ENCODE measurements around the gene ALAS1. TPM values are rescaled to one million over a fixed set of nuclear protein-coding genes. Genes with fewer than 3 reads are reported as not detected.

ALAS1 gene
- total and polyA plus RNA-seq, 9 of the 15 experiments (the other 6 are each of a cell fraction or from before 2014, with no cell fraction given): 21.4 to 49.5 (median 34.4) TPM

DNA sequence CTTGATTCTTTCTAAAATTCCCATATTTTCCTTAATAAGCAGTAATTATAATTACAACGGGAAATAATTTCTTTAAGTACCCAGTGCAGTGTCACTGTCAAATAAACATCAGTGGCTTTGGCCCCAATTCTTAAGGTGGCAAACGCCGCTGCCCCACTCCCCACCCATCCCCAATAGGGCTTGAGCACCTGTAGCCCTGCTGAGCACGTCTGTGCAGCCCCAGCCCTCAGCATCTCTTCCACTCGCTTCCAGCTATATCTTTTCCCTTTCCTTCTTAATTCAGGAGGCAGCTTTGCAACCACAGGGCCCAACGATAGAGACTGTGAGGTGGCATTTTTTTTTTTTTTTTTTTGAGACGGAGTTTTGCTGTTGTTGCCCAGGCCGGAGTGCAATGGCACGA, 56.6 kb downstream of the ALAS1 start:
- POLR2A ChIA-PET: interaction anchor here (0.6 to 1.6 kb wide), 3 partner anchors 9 to 211 kb away, joined by 3 to 6 read pairs (median 4); partner anchors contain the start of gene PPM1M
- WGBS (ENCODE audit: insufficient coverage, low coverage, missing lambda C conversion rate): 80% methylated on average over 5 of the region's 9 CpGs

More for the DNA sequence above, 56.6 kb downstream of the ALAS1 start:
- in situ Hi-C loops (cut with MboI): no loop called here
- DNase-seq (ENCODE audit: extremely low read depth in 1 of 4, low spot score in 3 of 4) (no peak), FAIRE-seq (no peak), ATAC-seq (no peak)
- H2AFZ ChIP-seq (ENCODE audit: low read depth, low read length): no peak overlapping the region
- TF ChIP-seq HOXB6 (CRISPR knock-in tag; IDR thresholded peaks at IDR 0.05; ENCODE audit: borderline replicate concordance): no peak
- TF ChIP-seq POLR2G (IDR thresholded peaks at IDR 0.05; ENCODE audit: low read depth, low read length): 0 out of 2 replicates have a peak, but pooled peaks have one; percentile 31
- no peak for TF ChIP-seq CXXC5 (CRISPR knock-in tag; IDR thresholded peaks at IDR 0.05)
- TF ChIP-seq ZNF23 (CRISPR knock-in tag; IDR thresholded peaks at IDR 0.05): no peak
- TF ChIP-seq, protein P1, sequence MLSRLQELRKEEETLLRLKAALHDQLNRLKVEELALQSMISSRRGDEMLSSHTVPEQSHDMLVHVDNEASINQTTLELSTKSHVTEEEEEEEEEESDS (CRISPR knock-in tag; IDR thresholded peaks at IDR 0.05): no peak
- no peak for TF ChIP-seq NFE2 (IDR thresholded peaks at IDR 0.05; ENCODE audit: low read depth)
- TF ChIP-seq SAFB (IDR thresholded peaks at IDR 0.05; ENCODE audit: borderline replicate concordance, low read depth, low read length): no peak
- no peak for TF ChIP-seq PHF8 (IDR thresholded peaks at IDR 0.05; ENCODE audit: borderline replicate concordance, low read length)
- peak; percentile 23; the same call in 1 of the 2 replicates for TF ChIP-seq SUPT5H (IDR thresholded peaks at IDR 0.05)
- no peak for TF ChIP-seq ZNF77 (CRISPR knock-in tag; IDR thresholded peaks at IDR 0.05)
- no peak for TF ChIP-seq NFATC3 (IDR thresholded peaks at IDR 0.05)
- no peak for TF ChIP-seq ZNF780A (CRISPR knock-in tag; IDR thresholded peaks at IDR 0.05)
- TF ChIP-seq ILK (tag; IDR thresholded peaks at IDR 0.05; ENCODE audit: borderline replicate concordance, low read depth): no peak
- TF ChIP-seq ZNF507 (tag; conservative IDR thresholded peaks at IDR 0.05): no peak
- TF ChIP-seq, protein P2, sequence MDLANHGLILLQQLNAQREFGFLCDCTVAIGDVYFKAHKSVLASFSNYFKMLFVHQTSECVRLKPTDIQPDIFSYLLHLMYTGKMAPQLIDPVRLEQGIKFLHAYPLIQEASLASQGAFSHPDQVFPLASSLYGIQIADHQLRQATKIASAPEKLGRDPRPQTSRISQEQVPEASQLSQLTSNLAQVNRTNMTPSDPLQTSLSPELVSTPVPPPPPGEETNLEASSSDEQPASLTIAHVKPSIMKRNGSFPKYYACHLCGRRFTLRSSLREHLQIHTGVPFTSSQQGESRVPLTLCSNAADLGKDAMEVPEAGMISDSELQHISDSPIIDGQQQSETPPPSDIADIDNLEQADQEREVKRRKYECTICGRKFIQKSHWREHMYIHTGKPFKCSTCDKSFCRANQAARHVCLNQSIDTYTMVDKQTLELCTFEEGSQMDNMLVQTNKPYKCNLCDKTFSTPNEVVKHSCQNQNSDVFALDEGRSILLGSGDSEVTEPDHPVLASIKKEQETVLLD (IDR thresholded peaks at IDR 0.05): no peak
- TF ChIP-seq MTA1 (IDR thresholded peaks at IDR 0.05; ENCODE audit: borderline replicate concordance): no peak
- H3K27me3 ChIP-seq (ENCODE audit: control insufficient read depth in 2 of 2, insufficient read depth in 2 of 2, low read length in 2 of 2): no peaks in the 10 kb centered on the region
- no TSS peak for BruUV-seq (replicated peaks)
- H3K9me1 ChIP-seq (ENCODE audit: control insufficient read depth, insufficient read depth, low read length): no peaks in the 10 kb centered on the region
- no peak overlapping the region for H3K4me2 ChIP-seq (ENCODE audit: insufficient read depth, low read length)
- intact Hi-C loops (cut with micrococcal nuclease): no loop called here
- H3K79me2 ChIP-seq (ENCODE audit: control insufficient read depth, insufficient read depth, low read length): no peaks in the 10 kb centered on the region; the same call in 2 of the 3 replicates
- no peaks in the 10 kb centered on the region for H3K9me3 ChIP-seq (replicated peaks; ENCODE audit: control insufficient read depth, insufficient read depth, low read depth, low read length)
- no peak overlapping the region for H3K9ac ChIP-seq (ENCODE audit: insufficient read depth in 1 of 2, low read depth in 2 of 2, low read length in 2 of 2)
- peaks cover 84% of the 10 kb centered on the region for H3K36me3 ChIP-seq (ENCODE audit: control insufficient read depth, insufficient read depth, low read length)
- no peaks in the 10 kb centered on the region for H4K20me1 ChIP-seq (replicated peaks; ENCODE audit: control insufficient read depth, insufficient read depth, low read length)
- no peak overlapping the region for H3K4me3 ChIP-seq
- peaks cover 0 to 18% of the 10 kb centered on the region in 2 experiments; a peak in 4 of 5 replicates for H3K4me1 ChIP-seq (replicated peaks in 1 of 2; ENCODE audit: control insufficient read depth in 2 of 2, insufficient read depth in 2 of 2, low read length in 2 of 2)
- H3K27ac ChIP-seq (ENCODE audit: extremely low read depth, low read depth, low read length): no peak overlapping the region
- CTCF ChIA-PET (ENCODE audit: low intra/inter-chr PET ratio): no interaction called here

Data from K562 (cell line).